SK-N-SH treated with all-trans-retinoic acid at 6 μM for 48 hours (cell line): ENCODE measurements around the gene ADCY5.

ENCODE experiments used
- ARNTL ChIP-seq: fragments of 450-650 bp; formaldehyde crosslinking; IDR thresholded peaks from 2 replicates; pipeline ENCODE4 v1.5.0; 2020; ENCODE audit warnings: low read depth, mild to moderate bottlenecking, moderate library complexity, borderline replicate concordance
- PATZ1 ChIP-seq: fragments of 250-450 bp; sonication (Bioruptor Pico); IDR thresholded peaks from 2 replicates; pipeline ENCODE4 v1.8.0; 2020; ENCODE audit warnings: mild to moderate bottlenecking, moderate library complexity, borderline replicate concordance
- RARB ChIP-seq: fragments of 250-450 bp; sonication (Bioruptor Pico); IDR thresholded peaks from 2 replicates; pipeline ENCODE4 v1.8.0; 2021; ENCODE audit warnings: mild to moderate bottlenecking, moderate library complexity
- TOX ChIP-seq: fragments of 250-450 bp; sonication (Bioruptor Pico); IDR thresholded peaks from 2 replicates; pipeline ENCODE4 v1.8.0; 2021; ENCODE audit warnings: mild to moderate bottlenecking, moderate library complexity, borderline replicate concordance
- ZFP3 ChIP-seq: fragments of 250-450 bp; sonication (Bioruptor Pico); IDR thresholded peaks from 2 replicates; pipeline ENCODE4 v1.5.0; 2020; ENCODE audit warnings: mild to moderate bottlenecking, moderate library complexity
- ZFP30 ChIP-seq: fragments of 450-650 bp; formaldehyde crosslinking; IDR thresholded peaks from 2 replicates; pipeline ENCODE4 v1.5.0; 2022; ENCODE audit warnings: mild to moderate bottlenecking, moderate library complexity
- ZNF70 ChIP-seq: fragments of 450-650 bp; formaldehyde crosslinking; IDR thresholded peaks from 2 replicates; pipeline ENCODE4 v1.5.0; 2020; ENCODE audit warnings: mild to moderate bottlenecking, moderate library complexity

- TF ChIP-seq RARB (CRISPR knock-in tag) (no peak), ZNF70 (CRISPR knock-in tag) (no peak), ARNTL (CRISPR knock-in tag) (no peak), ZFP30 (no peak), TOX (CRISPR knock-in tag) (no peak), ZFP3 (no peak), PATZ1 (CRISPR knock-in tag) (no peak)
Observed at GRCh38 chr3:123429362-123430125, 19.3 kb downstream of the ADCY5 start.
